Uterus (tissue), 4 donors: ENCODE data around the gene SYPL1. TPM values are rescaled to one million over a fixed set of nuclear protein-coding genes. Genes with fewer than 3 reads are reported as not detected.
A peak's percentile ranks its signal among the peaks of the same experiment; 100 is the strongest.

Experiments
- DNase-seq, 2 donors: peaks; one replicate each; pipeline ENCODE4 v3.0.0-alpha.2; 2019 to 2020
- H3K27ac ChIP-seq, 2 donors: fragments of 200-600 bp; sonication (generic); 1 replicate in 1 of 2; 2 replicates in 1 of 2; pipeline ENCODE4 v1.5.1; 2016 to 2018
- H3K27me3 ChIP-seq, 2 donors: fragments of 200-600 bp; sonication (generic); one replicate each; pipeline ENCODE4 v1.5.1; 2018 to 2019; ENCODE audit warnings: control low read depth in 1 of 2
- H3K36me3 ChIP-seq, 2 donors: fragments of 200-600 bp; sonication (generic); one replicate each; pipeline ENCODE4 v1.5.1; 2019; ENCODE audit warnings: control low read depth in 1 of 2
- H3K4me1 ChIP-seq, 2 donors: fragments of 200-600 bp; sonication (generic); one replicate each; pipeline ENCODE4 v1.5.1; 2018 to 2019; ENCODE audit warnings: control low read depth in 1 of 2
- H3K4me3 ChIP-seq, 2 donors: fragments of 200-600 bp; sonication (generic); 1 replicate in 1 of 2; 2 replicates in 1 of 2; pipeline ENCODE4 v1.5.1; 2018 to 2019; ENCODE audit warnings: mild to moderate bottlenecking in 1 of 2
- H3K9me3 ChIP-seq, 2 donors: fragments of 200-600 bp; sonication (generic); one replicate each; pipeline ENCODE4 v1.5.1; 2019; ENCODE audit warnings: control low read depth in 1 of 2
- CTCF ChIP-seq, 4 experiments: fragments of 200-600 bp in 2 of 4; fragments of 450-650 bp in 2 of 4; sonication (generic) in 2 of 4; IDR thresholded peaks; one replicate each; pipeline ENCODE4 v1.5.1; 2016 to 2019; ENCODE audit warnings: antibody characterized with exemption in 4 of 4, mild to moderate bottlenecking in 2 of 4, moderate library complexity in 1 of 4
- POLR2A ChIP-seq, 2 donors: fragments of 450-650 bp; IDR thresholded peaks; one replicate each; pipeline ENCODE4 v1.6.1; 2016; ENCODE audit warnings: antibody characterized with exemption in 2 of 2, mild to moderate bottlenecking in 1 of 2, moderate library complexity in 1 of 2
- intact Hi-C: fragments of 100-400 bp; cut with DNase I; formaldehyde crosslinking; loops from one replicate; pipeline ENCODE4 v1.15.1; 2023; ENCODE audit warnings: low total_unique reads
- total RNA-seq, 4 donors: library from RNA; depleted of rRNA in 3 of 4; stranded (reverse); fragments of >200 nt in 3 of 4; gene quantifications; one replicate each; pipeline versions ENCODE4 v1.1.0 to v1.2.4, GENCODE V29; 2014 to 2023
- donor health status: DM: yes; HTN: yes; CAD: no.

The SYPL1 gene
- total RNA-seq, 4 donors from 2014 or later, result 123 to 220 (median 131) TPM

- Histone ChIP-seq H3K27ac (no peak overlapping the region), H3K4me1 (no peaks in the 10 kb centered on the region), H3K27me3 (no peaks in the 10 kb centered on the region), H3K9me3 (no peaks in the 10 kb centered on the region), H3K4me3 (no peak overlapping the region), H3K36me3 (no peaks in the 10 kb centered on the region)
- intact Hi-C loops, result loop anchor here (2.0 kb wide), 1 partner anchor 95 kb away; no protein-coding TSS in a partner anchor
- no peak for TF ChIP-seq CTCF (IDR thresholded peaks at IDR 0.05)
- no peak for TF ChIP-seq POLR2A (IDR thresholded peaks at IDR 0.05)
- no peak for DNase-seq
These were observed 39.6 kb upstream of the SYPL1 start for GRCh38 chr7:106151459-106152312.

- no peak overlapping the region for H3K27ac ChIP-seq
These were observed 31.7 kb upstream of the SYPL1 start for GRCh38 chr7:106143711-106144337.

DNA sequence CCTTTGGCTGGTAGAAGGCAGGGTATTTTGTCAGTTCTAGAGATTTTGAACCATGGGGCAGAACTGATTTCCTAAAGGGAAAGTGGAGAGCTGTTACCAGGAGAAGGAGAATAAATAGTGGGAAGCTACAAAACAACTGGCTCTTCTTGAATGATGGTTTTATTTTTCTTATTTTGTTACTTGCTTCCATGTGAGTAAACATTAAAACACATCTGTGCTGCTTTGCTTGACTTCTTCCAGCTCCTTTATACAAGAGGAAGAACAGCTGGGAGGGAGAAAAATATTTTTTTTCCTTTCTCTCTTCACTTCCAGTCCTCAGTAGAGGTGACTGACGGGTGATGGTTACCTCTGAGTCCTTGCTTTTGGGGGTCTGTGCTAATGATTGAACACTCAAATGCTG, 30.0 kb upstream of the SYPL1 start:
- no peaks in the 10 kb centered on the region for H3K9me3 ChIP-seq
- intact Hi-C loops, result no loop called here
- no peak for TF ChIP-seq POLR2A (IDR thresholded peaks at IDR 0.05)
- TF ChIP-seq CTCF (IDR thresholded peaks at IDR 0.05), result no peak
- H3K27me3 ChIP-seq, result no peaks in the 10 kb centered on the region
- no peaks in the 10 kb centered on the region for H3K36me3 ChIP-seq
- DNase-seq, result no peak
- peak overlapping the region; percentile 13 to 28 for H3K27ac ChIP-seq
- peaks cover 0 to 9% of the 10 kb centered on the region in 2 donors for H3K4me1 ChIP-seq
- H3K4me3 ChIP-seq, result no peak overlapping the region

More at GRCh38 chr7:106143711-106144337, 31.7 kb upstream of the SYPL1 start:
- Histone ChIP-seq H3K4me3 (no peak overlapping the region), H3K9me3 (no peaks in the 10 kb centered on the region), H3K36me3 (no peaks in the 10 kb centered on the region), H3K4me1 (peaks cover 0 to 9% of the 10 kb centered on the region in 2 donors), H3K27me3 (no peaks in the 10 kb centered on the region)
- DNase-seq, result no peak
- intact Hi-C loops, result no loop called here
- TF ChIP-seq POLR2A (IDR thresholded peaks at IDR 0.05) (no peak), CTCF (IDR thresholded peaks at IDR 0.05) (no peak)

GRCh38 chr7:106140406-106141173, 28.5 kb upstream of the SYPL1 start:
- Histone ChIP-seq H3K4me3 (no peak overlapping the region), H3K4me1 (peaks cover 0 to 9% of the 10 kb centered on the region in 2 donors), H3K9me3 (no peaks in the 10 kb centered on the region), H3K36me3 (no peaks in the 10 kb centered on the region), H3K27ac (peak overlapping the region; percentile 69 to 77), H3K27me3 (no peaks in the 10 kb centered on the region)
- intact Hi-C loops, result no loop called here
- TF ChIP-seq POLR2A (IDR thresholded peaks at IDR 0.05) (no peak), CTCF (IDR thresholded peaks at IDR 0.05) (no peak)
- DNase-seq, result no peak
